GM10847 (cell line): ENCODE results near the gene PDLIM3.

Experiments used
- POLR2A ChIP-seq: IDR thresholded peaks from 2 replicates; pipeline ENCODE4 v1.6.1; 2011; ENCODE audit not compliant: insufficient read length; ENCODE audit errors: extremely low read depth

The PDLIM3 gene

DNA sequence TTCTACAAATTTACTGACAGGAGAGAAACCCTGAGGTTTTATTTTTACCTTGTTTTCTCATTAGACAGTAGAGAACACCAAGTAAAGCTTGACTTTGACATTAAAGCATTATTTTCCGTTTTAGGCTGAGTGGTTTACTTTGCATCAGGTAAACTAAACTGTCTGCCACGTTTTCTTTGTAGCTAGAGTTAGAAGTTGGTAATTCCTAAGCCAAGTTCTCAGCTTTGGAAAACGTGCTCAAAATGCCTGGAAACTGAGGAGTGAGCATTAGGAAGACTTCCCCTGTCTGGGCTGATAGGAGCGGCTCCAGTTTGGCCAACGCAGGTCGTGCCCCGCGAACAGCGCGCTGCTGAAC, 819 bp downstream of the PDLIM3 start:
- no peak for TF ChIP-seq POLR2A

DNA sequence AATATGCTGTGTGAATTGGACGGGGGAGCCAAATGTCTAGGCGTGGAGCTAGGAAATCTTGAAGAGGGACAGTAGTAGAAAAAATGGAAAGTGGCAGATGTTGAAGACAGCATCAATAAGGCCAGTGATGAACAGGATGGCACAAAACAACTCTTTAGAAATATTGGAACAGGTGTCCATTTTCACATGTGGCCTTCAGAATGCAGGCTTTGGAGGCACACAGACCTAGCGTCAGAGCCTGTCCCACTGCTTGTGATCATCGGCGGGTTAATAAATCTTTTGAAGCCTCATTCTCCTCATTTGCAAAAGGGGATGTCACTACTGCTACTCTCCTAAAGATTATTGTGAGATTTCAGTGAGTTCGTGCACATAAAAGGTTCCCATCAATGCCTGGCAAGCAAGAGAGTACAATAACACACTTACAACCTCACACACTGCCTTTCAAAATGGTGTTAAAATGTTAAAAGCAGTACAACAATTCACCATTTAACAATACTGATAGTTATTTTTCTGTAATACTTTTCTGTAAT, 2.4 kb downstream of the PDLIM3 start:
- TF ChIP-seq POLR2A: no peak

DNA sequence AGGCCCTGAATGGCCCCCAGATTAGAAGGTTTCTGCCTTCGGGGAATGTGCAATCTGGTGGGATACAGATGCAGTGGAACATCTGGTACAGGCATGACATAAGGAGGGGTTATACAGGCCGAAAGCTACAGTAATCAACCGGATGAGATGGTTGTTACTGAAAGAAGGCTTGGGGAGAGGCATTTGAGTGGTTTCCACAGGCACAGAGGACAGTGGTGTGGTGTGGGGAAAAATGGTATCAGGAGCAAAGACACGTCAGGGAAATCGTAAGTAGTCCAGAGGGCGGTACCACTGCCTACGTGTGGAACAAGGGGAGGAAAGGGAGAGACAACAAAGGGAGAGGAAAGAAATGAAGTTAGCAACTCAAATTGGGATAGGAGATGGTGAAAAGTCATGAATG, 3.0 kb downstream of the PDLIM3 start:
- no peak for TF ChIP-seq POLR2A

DNA sequence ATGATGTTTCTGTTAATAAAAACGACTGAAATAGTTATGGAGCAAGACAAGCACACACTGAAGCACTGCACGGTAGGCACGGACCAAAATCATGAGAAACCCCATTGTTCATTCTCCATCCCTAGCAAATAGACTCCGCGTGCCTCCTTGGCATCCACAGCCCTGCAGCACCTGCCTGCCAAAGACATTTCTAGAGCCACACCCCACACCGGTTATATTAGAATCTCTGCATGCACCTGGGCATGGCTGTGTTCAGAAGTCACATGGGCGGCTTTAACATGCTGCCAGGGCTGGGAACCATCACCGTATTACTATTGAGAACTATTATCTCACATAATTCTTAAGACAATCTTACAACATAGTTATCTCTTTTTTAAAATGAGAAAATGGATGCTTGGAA, 5.9 kb downstream of the PDLIM3 start:
- TF ChIP-seq POLR2A: no peak

DNA sequence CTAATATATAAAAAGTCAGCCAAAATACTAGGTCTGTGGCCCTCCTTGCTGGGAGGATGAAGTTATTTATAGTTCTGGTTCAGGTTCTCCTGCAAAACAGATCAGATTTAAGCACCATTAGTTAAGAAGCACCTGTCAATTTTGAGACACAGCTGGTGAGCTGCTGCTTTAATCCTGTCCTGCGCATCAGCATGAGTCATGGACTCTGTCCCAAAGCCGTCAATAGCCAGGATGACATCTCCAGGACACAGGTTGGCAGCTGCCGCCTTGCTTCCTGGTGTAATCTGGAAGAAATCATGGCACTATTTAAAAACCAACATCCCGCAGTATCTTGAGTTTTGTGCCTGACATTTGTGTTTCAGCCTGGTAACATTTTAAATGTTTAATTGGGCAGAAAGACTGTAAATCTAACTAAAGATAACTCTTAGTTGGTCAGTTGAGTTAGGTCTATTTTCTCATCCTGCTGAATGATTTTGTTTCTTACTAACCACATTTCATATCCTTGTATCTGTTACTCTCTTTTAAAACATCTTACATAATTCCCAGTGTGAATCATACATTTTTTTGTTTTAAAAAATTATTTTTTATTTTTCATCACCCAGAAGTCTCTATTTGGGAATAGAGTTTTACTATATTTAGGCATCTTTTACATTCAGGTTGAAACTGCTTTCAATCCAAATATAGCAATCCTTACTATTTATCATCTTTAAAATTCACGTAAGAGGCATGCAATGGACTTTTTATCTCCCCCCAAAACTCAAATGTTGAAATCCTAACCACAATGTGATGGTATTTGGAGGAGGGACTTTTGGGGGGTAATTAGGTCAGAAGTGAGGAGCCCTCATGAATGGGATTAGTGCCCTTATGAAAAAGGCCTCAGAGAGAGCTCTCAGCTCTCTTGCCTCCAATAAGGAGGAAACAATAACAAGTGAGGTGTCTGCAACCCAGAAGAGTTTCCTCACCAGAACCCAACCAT, 10.1 kb downstream of the PDLIM3 start:
- TF ChIP-seq POLR2A: no peak

DNA sequence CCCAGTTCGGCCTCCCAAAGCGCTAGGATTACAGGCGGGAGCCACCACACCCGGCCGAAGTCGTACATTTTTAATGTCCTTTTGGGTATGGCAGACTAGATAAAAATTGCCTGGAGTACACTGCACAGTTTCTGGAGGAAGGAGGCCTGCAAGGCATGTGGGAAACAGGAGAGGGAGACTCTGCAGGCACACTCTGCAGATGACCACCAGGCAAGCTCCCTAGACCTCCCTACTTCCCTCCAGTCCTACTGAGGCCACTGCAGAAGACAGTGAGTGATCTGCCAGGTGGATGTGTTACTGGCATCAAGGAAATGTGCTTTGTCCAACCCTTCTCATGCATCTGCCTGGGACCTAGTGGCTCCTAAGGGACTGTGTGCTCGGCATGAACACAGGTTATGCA, 11.4 kb downstream of the PDLIM3 start:
- TF ChIP-seq POLR2A: no peak

DNA sequence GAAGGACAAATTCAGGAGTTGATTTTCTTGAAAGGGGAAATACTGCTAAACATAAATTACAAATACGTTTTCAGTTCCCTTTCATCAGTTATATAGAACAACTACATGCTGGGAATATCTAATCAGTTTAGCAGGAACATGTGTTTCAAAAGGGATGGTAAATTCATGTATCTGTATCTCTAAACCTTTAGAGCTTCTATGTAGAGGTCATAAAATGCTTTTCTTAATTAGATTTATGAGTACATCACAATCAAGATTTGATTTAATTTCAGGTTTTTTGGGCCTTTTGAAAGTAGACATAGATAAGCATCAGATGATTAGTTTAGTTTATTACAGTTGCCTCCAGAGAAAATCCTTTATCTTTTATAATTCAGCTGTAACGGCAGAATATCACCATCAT, 12.9 kb downstream of the PDLIM3 start:
- TF ChIP-seq POLR2A: no peak

DNA sequence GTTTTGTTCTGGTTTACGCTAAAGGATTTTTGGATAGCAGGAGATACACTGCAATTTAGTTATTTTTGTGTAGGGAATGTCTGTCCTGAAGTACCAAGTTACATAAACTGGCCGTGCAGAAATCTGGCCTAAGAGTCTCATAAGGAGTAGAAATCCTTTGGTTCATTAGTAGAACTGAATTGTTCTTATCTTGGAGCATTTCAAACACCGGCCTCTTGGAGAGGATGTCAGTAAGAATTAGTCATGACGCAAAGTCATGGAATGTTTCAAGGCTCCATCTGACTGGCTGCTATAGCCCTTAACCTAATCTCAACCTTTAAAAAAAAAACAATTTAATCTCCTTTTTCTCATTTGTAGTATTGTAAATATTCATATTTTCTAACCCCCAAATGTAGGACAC, 15.2 kb downstream of the PDLIM3 start:
- TF ChIP-seq POLR2A: no peak

DNA sequence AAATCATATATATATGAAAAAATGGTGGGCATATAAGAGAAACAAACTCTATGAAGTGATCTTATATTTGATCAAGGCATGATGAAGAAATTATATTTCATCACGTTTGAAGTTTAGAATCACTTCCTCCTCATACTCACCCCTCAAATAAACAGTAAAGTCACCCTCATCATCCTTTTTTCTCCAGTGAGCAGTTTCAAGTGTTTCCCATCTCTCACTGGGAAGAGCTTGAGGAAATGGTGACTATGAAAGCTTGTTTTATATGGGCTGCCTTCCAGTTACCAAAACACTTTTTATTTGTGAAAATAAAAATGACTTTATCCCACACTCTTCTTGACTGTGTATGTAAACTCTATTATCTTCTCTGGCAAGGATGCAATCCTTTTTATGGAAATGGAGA, 16.8 kb downstream of the PDLIM3 start:
- no peak for TF ChIP-seq POLR2A

DNA sequence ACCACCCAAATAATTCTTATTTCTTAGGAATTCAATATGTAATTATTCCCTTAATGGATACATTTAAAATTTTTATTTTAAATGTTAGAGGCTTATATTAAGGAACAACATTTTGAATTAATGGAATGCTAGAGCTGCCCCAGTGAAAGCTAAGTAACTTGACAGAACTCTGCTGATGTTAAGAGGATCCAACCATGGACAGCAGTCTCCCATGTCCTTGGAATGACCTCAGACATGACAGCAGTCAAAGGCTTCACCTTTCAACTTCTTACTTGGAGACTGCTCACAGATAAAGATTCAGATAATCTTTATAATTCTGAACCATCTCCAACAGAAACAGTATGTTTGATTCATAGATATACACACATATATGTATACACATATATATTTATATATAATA, 17.2 kb downstream of the PDLIM3 start:
- no peak for TF ChIP-seq POLR2A

DNA sequence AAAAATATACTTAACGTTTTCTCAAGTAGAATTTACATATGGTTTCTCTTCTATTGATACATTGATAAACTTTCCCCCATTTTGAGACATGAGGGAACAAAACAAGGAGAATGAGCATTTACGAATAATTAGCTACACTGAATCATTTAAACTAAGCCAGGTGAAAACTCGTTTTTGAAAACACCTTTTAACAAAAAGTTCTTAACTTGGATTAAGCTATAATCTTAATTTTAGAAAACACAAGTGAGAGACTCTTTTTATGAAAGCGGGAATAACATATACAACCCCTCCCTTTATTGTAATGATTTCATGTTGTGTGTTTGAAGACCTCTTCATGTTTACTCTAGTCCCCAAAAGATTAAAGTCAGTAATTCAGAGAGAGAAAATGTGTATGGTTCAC, 20.1 kb downstream of the PDLIM3 start:
- TF ChIP-seq POLR2A: no peak

DNA sequence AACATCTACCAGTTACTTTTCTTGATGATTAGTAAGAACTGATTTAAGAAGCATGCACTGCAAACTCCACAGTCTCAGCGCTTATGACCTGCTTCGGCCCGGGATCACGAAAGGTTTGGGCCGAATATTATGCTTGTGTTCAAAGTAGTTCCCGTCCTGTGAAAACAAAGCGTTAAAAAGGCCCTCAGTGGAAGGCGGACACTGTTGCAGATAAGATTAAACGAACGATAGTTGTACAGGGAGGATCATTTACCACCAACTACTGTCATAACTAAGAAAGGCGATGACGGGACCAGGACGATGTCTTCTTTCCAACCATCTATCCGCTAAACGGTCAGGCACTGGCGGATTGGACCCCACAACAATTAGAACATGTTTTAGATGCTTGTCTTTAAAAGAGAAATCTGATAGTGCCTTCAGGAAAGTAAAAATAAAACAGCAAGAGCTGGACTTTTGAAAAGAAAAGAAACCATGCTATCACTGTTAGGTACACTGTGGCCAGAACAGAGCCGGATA, 21.1 kb downstream of the PDLIM3 start:
- no peak for TF ChIP-seq POLR2A

DNA sequence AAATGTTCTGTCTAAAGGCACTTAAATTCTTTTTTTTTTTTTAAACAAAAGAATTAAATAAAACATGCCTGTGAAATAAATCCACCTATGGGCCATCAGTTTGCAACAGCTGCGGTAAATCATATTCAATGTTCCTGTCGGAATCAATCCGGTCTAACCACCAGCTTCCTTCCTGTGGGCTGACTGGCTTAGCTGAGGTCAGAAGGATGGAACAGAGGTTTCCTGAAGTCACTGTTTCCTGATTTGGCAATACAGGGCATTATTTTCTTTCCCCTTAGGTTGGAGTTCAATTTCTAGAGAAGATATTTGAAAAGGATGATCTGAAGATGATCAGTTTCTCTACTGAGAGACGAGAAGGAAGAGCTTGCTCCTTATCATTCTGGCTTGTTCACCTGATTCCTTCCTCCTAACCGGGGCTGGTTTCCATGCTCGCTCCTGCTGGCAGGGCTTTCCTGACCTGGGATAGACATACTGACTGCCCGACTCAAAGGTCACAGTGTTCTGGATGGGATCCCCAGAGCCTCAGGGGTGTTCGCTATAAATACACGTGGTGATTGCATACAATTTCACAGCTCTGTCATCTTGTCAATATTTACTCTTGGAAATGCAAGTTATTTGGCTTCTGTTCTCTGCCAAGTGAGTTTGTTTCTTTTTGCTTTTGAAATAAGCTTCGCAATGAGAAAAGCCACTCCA, 21.7 kb downstream of the PDLIM3 start:
- TF ChIP-seq POLR2A: no peak

DNA sequence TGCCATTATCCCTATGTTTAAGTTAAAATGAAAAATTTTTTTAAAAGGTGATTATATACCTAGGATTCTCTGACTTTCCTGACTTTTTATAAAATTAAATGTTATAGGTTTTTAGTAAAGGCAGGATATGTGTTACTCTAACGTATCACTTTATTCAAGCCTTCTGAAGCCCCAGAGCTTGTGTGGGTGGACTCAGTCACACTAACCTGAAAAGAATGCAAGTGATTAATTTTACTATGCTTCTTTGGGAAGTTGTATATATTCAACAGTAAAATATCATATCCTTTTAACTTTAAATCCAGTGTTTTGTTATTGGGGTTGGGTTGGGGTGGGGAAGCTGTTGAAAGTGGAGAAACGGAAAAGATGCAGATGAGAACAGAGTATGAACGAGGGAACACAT, 22.8 kb downstream of the PDLIM3 start:
- no peak for TF ChIP-seq POLR2A

DNA sequence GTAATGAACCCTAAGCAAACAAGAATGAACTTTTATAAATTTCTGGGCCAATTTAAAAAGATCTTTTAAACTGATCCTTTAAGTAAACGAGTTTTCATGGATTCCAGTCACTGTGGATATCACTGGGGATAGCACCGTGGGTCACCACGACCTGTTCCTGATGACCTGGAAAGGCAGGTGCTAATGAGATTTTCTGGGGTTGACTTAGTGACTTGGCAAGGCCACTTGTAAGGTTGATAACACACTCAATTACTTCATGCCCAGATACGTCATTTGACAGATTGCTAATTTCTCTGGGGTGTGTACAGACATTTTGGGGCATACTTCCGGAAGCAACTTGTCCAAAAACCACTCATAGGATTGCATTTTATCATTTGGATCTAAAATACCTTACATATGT, 24.5 kb downstream of the PDLIM3 start:
- TF ChIP-seq POLR2A: no peak

DNA sequence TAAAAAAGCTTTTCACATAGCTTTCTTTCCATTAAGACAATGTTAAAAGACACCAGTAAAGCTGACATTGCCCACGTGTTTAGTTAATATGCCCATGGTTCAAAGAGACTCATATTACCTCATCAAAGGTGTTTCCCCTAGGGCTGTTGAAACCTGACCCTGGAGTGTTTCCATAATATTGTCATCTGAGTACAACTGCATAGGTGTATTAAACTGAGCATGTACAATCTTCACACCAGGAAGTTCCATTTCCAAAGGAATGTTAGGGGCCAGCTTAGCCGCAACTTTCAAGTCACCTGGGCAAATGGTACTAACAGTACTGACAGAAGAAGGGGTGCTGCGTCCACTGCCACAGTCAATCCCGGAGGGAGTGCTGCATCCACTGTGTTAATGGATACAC, 27.1 kb downstream of the PDLIM3 start:
- no peak for TF ChIP-seq POLR2A

DNA sequence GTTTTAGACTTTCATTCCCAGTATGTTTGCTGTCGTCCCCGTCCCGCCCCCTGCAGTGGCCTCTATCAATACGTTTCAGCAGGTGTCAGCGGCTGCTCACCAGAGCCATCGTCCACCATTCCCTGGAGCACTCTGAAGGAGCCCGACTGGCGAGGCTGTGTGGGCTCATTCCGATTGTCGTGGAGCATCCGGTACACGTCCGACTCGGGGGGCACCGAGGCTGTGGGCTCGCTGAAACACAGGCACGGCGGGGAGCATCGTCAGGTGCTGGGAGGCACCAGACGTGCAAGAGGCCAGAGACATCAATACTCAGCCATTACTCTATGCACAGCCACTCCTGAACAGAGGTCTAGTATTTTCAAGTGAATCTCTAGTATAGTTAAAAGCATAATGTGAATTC, 28.9 kb downstream of the PDLIM3 start:
- no peak for TF ChIP-seq POLR2A
